Activated naive CD8-positive, alpha-beta T cell (primary cell): ENCODE data around the gene TRPV3.
"Not testable (repeated sequence)": the region's sequence is repeated elsewhere in the genome, so short reads cannot be mapped to it uniquely, and the experiment has no call there.

Experiments
- H3K27ac Mint-ChIP-seq: one replicate; pipeline ENCODE4 v1.8.0; 2021; ENCODE audit warnings: mixed read lengths
- H3K27me3 Mint-ChIP-seq: one replicate; pipeline ENCODE4 v1.8.0; 2021; ENCODE audit warnings: mixed read lengths
- H3K36me3 Mint-ChIP-seq: one replicate; pipeline ENCODE4 v1.8.0; 2021; ENCODE audit warnings: mixed read lengths
- H3K4me1 Mint-ChIP-seq: one replicate; pipeline ENCODE4 v1.8.0; 2021; ENCODE audit warnings: low read depth, mixed read lengths
- H3K4me3 Mint-ChIP-seq: one replicate; pipeline ENCODE4 v1.8.0; 2021; ENCODE audit warnings: mild to moderate bottlenecking, mixed read lengths
- H3K9me3 Mint-ChIP-seq: one replicate; pipeline ENCODE4 v1.8.0; 2021; ENCODE audit warnings: low read depth, mixed read lengths

TRPV3 gene

GRCh38 chr17:3527896-3528295 is 29.7 kb downstream of the TRPV3 start:
- Mint-ChIP-seq H3K4me3 (no peak overlapping the region), H3K36me3 (no peaks in the 10 kb centered on the region), H3K27me3 (no peaks in the 10 kb centered on the region), H3K9me3 (no peaks in the 10 kb centered on the region), H3K4me1 (no peaks in the 10 kb centered on the region), H3K27ac (no peak overlapping the region)

- no peaks in the 10 kb centered on the region for H3K27me3 Mint-ChIP-seq
- H3K9me3 Mint-ChIP-seq = no peaks in the 10 kb centered on the region
- no peak overlapping the region for H3K4me3 Mint-ChIP-seq
- H3K36me3 Mint-ChIP-seq = no peaks in the 10 kb centered on the region
- no peaks in the 10 kb centered on the region for H3K4me1 Mint-ChIP-seq
- no peak overlapping the region for H3K27ac Mint-ChIP-seq
These were observed 30.1 kb downstream of the TRPV3 start for GRCh38 chr17:3527468-3527867.

- no peak overlapping the region for H3K4me3 Mint-ChIP-seq
- H3K9me3 Mint-ChIP-seq = no peaks in the 10 kb centered on the region
- no peak overlapping the region for H3K27ac Mint-ChIP-seq
- H3K4me1 Mint-ChIP-seq = no peaks in the 10 kb centered on the region
- no peaks in the 10 kb centered on the region for H3K36me3 Mint-ChIP-seq
- H3K27me3 Mint-ChIP-seq = no peaks in the 10 kb centered on the region
These were observed 30.6 kb downstream of the TRPV3 start for GRCh38 chr17:3526971-3527370.

DNA sequence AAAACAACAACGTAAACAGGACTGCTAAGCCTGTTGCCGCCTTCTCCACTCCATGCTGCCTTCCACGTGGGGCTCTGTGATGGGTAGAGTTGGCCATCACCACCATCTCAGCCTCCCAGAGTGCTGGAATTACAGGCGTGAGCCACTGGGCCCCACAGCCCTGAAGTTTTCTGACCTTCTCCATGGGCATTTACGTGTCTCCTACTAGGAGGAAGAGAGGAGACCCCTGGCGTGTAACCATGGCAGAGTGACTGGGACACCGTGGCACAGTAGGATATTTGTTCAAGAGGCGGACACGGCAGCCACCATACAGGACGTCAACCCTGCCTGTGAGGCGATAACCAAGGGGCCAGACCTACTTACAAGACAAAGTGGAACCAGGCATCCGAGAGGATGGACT is 31.1 kb downstream of the TRPV3 start:
- Mint-ChIP-seq H3K27ac (no peak overlapping the region), H3K36me3 (no peaks in the 10 kb centered on the region), H3K4me1 (no peaks in the 10 kb centered on the region), H3K4me3 (no peak overlapping the region), H3K27me3 (no peaks in the 10 kb centered on the region), H3K9me3 (no peaks in the 10 kb centered on the region)

DNA sequence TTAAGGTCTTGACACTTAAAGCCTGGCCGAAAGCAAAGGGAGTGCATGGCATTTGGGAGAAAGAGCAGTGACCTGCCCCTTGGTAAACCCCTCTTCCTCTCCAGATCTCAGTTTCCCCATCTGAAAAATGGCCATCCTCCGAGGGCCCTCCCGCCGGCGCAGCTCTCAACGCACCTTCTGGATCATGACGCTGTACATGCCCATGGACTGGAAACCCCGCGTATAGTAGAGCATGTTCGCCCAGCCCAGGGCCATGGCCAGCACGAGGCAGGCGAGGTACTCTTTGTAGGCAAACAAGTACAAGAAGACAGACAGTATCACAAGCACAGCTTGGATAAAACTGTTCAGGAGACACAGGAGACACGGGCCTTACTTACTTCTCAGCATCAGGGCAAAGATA is 33.6 kb downstream of the TRPV3 start:
- H3K36me3 Mint-ChIP-seq = no peaks in the 10 kb centered on the region
- H3K4me3 Mint-ChIP-seq = no peak overlapping the region
- H3K27me3 Mint-ChIP-seq = no peaks in the 10 kb centered on the region
- no peaks in the 10 kb centered on the region for H3K4me1 Mint-ChIP-seq
- H3K27ac Mint-ChIP-seq = no peak overlapping the region
- no peaks in the 10 kb centered on the region for H3K9me3 Mint-ChIP-seq

DNA sequence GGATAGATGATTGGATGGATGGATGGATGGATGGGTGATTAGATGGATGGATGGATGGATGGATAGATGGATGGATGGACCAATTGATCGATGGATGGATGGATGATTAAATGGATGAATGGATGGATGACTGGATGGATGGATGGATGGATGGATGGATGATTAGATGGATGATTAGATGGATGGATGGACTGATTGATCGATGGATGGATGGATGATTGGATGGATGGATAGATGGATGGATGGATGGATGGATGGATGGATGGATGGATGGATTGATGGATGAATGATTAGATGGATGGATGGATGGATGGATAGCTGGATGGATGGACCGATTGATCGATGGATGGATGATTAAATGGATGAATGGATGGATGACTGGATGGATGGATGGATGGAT is 38.1 kb downstream of the TRPV3 start:
- not testable (repeated sequence) for H3K4me3 Mint-ChIP-seq, H3K27me3 Mint-ChIP-seq, H3K27ac Mint-ChIP-seq, H3K4me1 Mint-ChIP-seq, H3K9me3 Mint-ChIP-seq, H3K36me3 Mint-ChIP-seq

DNA sequence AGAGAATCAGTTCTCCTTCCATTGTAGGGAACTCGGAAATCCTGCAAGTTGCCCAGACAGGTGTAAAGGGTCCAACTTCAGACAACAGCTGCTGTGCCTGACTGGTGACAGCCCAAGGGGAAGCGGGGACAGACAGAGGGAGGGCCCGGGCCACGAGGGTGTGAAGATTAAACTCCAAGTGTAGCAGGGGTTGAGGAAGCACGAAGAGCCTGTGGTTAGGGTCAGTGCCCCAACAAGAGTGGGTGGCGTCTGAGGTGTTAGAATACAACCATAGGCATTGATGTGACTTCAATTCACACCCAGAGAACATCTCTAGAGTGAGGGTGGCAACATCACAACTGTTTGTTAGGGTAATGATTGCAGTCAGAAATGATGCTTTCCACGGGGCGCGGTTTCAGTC is 42.7 kb downstream of the TRPV3 start:
- Mint-ChIP-seq H3K4me1 (no peaks in the 10 kb centered on the region), H3K27me3 (no peaks in the 10 kb centered on the region), H3K27ac (no peak overlapping the region), H3K9me3 (no peaks in the 10 kb centered on the region), H3K36me3 (peaks cover 2% of the 10 kb centered on the region), H3K4me3 (no peak overlapping the region)

DNA sequence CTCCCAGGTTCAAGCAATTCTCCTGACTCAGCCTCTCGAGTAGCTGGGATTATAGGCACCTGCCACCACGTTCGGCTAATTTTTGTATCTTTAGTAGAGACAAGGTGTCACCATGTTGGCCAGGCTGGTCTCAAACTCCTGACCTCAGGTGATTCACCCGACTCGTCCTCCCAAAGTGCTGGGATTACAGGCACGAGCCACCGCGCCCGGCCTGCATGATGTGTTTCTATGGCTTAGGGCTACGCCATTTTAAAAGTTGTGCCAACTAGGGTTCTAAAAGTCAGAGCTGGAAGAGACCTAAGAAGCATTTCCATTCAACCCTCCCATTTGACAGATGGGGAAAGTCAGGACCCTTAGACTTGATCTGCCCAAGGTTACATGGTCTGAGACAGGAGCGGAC is 43.4 kb downstream of the TRPV3 start:
- H3K27me3 Mint-ChIP-seq, H3K4me1 Mint-ChIP-seq, H3K9me3 Mint-ChIP-seq, H3K27ac Mint-ChIP-seq, H3K36me3 Mint-ChIP-seq, H3K4me3 Mint-ChIP-seq: not testable (repeated sequence)

- H3K4me3 Mint-ChIP-seq = no peak overlapping the region
- no peak overlapping the region for H3K27ac Mint-ChIP-seq
- H3K4me1 Mint-ChIP-seq = no peaks in the 10 kb centered on the region
- H3K36me3 Mint-ChIP-seq = peaks cover 2% of the 10 kb centered on the region
- H3K27me3 Mint-ChIP-seq = no peaks in the 10 kb centered on the region
- H3K9me3 Mint-ChIP-seq = no peaks in the 10 kb centered on the region
These were observed 44.1 kb downstream of the TRPV3 start for GRCh38 chr17:3513305-3514035.

- Mint-ChIP-seq H3K36me3 (peaks cover 2% of the 10 kb centered on the region), H3K27me3 (no peaks in the 10 kb centered on the region), H3K27ac (no peak overlapping the region), H3K4me1 (no peaks in the 10 kb centered on the region), H3K4me3 (no peak overlapping the region), H3K9me3 (no peaks in the 10 kb centered on the region)
These were observed 45.0 kb downstream of the TRPV3 start for GRCh38 chr17:3512505-3513171.

DNA sequence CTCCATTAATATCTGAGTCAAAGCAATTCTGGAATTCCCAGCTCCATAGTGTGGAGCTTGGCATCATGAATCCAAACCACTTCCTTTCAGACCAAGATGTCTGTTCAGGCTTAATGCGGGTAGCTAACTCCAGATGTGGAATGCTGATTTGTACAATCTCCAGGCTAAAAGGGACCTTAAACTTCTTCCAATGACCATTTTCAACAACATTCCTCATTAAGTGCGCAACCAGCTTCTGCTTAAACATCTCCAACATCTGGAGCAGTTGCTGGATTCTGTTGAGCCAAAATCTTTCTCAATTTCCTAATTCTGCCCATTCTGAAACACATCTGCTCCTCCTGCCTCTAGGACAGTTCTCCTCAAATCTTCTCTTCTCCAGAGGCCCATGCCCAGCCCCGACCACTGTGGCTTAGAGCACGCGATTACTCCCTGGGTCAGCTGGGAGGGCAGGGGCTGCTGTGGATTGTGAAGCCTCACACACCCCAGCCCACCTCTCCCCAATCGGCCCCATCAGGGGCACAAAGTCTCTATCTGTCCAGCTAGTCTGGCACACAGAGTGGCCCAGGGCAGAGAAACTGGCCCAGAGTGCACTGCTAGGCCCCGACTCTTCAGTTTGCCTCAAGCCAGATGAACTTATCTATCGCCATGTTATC is 45.6 kb downstream of the TRPV3 start:
- Mint-ChIP-seq H3K9me3 (peaks cover 3% of the 10 kb centered on the region), H3K4me1 (no peaks in the 10 kb centered on the region), H3K36me3 (peaks cover 2% of the 10 kb centered on the region), H3K27ac (no peak overlapping the region), H3K27me3 (peaks cover 1% of the 10 kb centered on the region), H3K4me3 (no peak overlapping the region)

GRCh38 chr17:3510090-3510489 is 47.5 kb downstream of the TRPV3 start:
- peaks cover 1% of the 10 kb centered on the region for H3K27me3 Mint-ChIP-seq
- no peaks in the 10 kb centered on the region for H3K36me3 Mint-ChIP-seq
- H3K4me1 Mint-ChIP-seq = no peaks in the 10 kb centered on the region
- no peak overlapping the region for H3K27ac Mint-ChIP-seq
- H3K4me3 Mint-ChIP-seq = no peak overlapping the region
- peaks cover 3% of the 10 kb centered on the region for H3K9me3 Mint-ChIP-seq

- H3K27me3 Mint-ChIP-seq = peaks cover 1% of the 10 kb centered on the region
- peaks cover 3% of the 10 kb centered on the region for H3K9me3 Mint-ChIP-seq
- no peak overlapping the region for H3K4me3 Mint-ChIP-seq
- no peaks in the 10 kb centered on the region for H3K36me3 Mint-ChIP-seq
- H3K4me1 Mint-ChIP-seq = no peaks in the 10 kb centered on the region
- no peak overlapping the region for H3K27ac Mint-ChIP-seq
These were observed 49.7 kb downstream of the TRPV3 start for GRCh38 chr17:3507869-3508268.

DNA sequence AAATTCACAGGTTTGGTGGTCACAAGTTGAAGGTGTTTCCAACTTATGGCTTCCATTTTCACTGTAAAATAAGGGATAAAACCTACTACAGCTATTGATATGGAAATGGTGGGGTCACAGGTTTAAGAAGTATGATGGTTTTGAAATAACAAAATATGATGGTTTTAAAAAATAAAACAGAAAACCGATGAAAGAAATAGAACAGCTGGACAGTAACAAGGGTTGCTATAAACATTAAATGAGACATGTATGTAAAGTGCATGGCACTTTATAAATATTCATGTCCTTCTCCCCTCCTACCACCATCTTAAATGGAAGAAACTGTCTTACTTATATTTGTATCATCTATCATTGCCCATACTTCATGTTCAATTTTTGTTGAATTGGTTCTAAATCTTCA is 50.5 kb downstream of the TRPV3 start:
- no peak overlapping the region for H3K27ac Mint-ChIP-seq
- no peaks in the 10 kb centered on the region for H3K36me3 Mint-ChIP-seq
- peaks cover 3% of the 10 kb centered on the region for H3K9me3 Mint-ChIP-seq
- peaks cover 1% of the 10 kb centered on the region for H3K27me3 Mint-ChIP-seq
- no peaks in the 10 kb centered on the region for H3K4me1 Mint-ChIP-seq
- H3K4me3 Mint-ChIP-seq = no peak overlapping the region

DNA sequence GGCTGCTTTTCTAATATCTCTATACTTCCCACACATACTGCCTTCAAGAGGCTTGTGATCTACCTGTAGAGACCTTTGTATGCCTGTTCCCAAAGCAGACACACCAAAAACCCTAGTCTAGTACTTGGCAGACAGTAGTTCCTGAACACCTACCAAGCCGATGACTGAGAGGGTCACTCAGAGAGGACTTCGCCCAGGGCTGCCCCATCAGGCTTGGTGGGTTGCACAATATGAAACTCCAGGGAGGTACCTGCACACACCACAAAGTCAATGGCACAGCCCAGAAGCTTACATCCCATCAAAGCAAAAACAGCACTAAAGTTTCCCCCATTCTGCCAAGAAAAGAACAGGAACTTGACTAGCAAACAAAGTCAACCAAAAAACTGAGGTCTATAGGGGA is 51.6 kb downstream of the TRPV3 start:
- H3K36me3 Mint-ChIP-seq = no peaks in the 10 kb centered on the region
- H3K27me3 Mint-ChIP-seq = peaks cover 1% of the 10 kb centered on the region

More for the DNA sequence above, 51.6 kb downstream of the TRPV3 start:
- Mint-ChIP-seq H3K4me3 (no peak overlapping the region), H3K4me1 (no peaks in the 10 kb centered on the region), H3K9me3 (peaks cover 3% of the 10 kb centered on the region), H3K27ac (no peak overlapping the region)
